Astrocyte (in vitro differentiated cells and primary cell): ENCODE data around the gene ALMS1. TPM values are rescaled to one million over a fixed set of nuclear protein-coding genes. Genes with fewer than 3 reads are reported as not detected.

ENCODE experiments used
- DNase-seq: peaks from one replicate; pipeline ENCODE4 v3.0.0-alpha.2; 2010; ENCODE audit warnings: low read depth
- FAIRE-seq: peaks from 2 replicates; lab custom pipeline; 2011; peaks lifted over from hg19 to GRCh38; lab: Jason Lieb, UNC
- H2AFZ ChIP-seq: 2 replicates; pipeline ENCODE4 v1.6.0; 2012; ENCODE audit warnings: low read depth, low read length, inconsistent platforms
- H3K27ac ChIP-seq: 2 replicates; pipeline ENCODE4 v1.5.1; 2011; ENCODE audit warnings: low read depth, low read length, inconsistent platforms
- H3K27me3 ChIP-seq: 2 replicates; pipeline ENCODE4 v1.6.0; 2011; ENCODE audit warnings: low read length, inconsistent platforms; ENCODE audit not compliant: insufficient read depth
- H3K36me3 ChIP-seq: 2 replicates; pipeline ENCODE4 v1.5.1; 2011; ENCODE audit warnings: low read length, inconsistent platforms; ENCODE audit not compliant: insufficient read depth
- H3K4me1 ChIP-seq: 2 replicates; pipeline ENCODE4 v1.5.1; 2011; ENCODE audit warnings: low read length, inconsistent platforms; ENCODE audit not compliant: insufficient read depth
- H3K4me2 ChIP-seq: 2 replicates; pipeline ENCODE4 v1.6.0; 2012; ENCODE audit warnings: low read length, inconsistent platforms
- H3K4me3 ChIP-seq: 2 replicates; pipeline ENCODE4 v1.5.1; 2011; ENCODE audit warnings: low read depth, mild to moderate bottlenecking, low read length, inconsistent platforms; ENCODE audit not compliant: insufficient read depth
- H3K79me2 ChIP-seq: 2 replicates; pipeline ENCODE4 v1.6.0; 2012; ENCODE audit warnings: mild to moderate bottlenecking, low read length, inconsistent platforms; ENCODE audit not compliant: insufficient read depth
- H3K9ac ChIP-seq: 2 replicates; pipeline ENCODE4 v1.6.0; 2012; ENCODE audit warnings: mild to moderate bottlenecking, low read length, inconsistent platforms
- H3K9me3 ChIP-seq: 2 replicates; pipeline ENCODE4 v1.5.1; 2012; ENCODE audit warnings: low read depth, mild to moderate bottlenecking, low read length, inconsistent platforms; ENCODE audit not compliant: insufficient read depth
- H4K20me1 ChIP-seq: 2 replicates; pipeline ENCODE4 v1.6.0; 2012; ENCODE audit warnings: low read length, inconsistent platforms; ENCODE audit not compliant: insufficient read depth
- H3K27ac Mint-ChIP-seq: one replicate; pipeline ENCODE4 v1.8.0; 2021; ENCODE audit warnings: mild to moderate bottlenecking, mixed read lengths; ENCODE audit not compliant: unreplicated experiment
- H3K27me3 Mint-ChIP-seq: one replicate; pipeline ENCODE4 v1.8.0; 2021; ENCODE audit warnings: low read depth, mixed read lengths; ENCODE audit not compliant: unreplicated experiment
- H3K36me3 Mint-ChIP-seq: one replicate; pipeline ENCODE4 v1.8.0; 2021; ENCODE audit warnings: low read depth, mixed read lengths; ENCODE audit not compliant: unreplicated experiment
- H3K4me1 Mint-ChIP-seq: one replicate; pipeline ENCODE4 v1.8.0; 2021; ENCODE audit warnings: low read depth, mixed read lengths; ENCODE audit not compliant: unreplicated experiment
- H3K4me3 Mint-ChIP-seq: one replicate; pipeline ENCODE4 v1.8.0; 2021; ENCODE audit warnings: mild to moderate bottlenecking, moderate library complexity, mixed read lengths; ENCODE audit not compliant: unreplicated experiment
- H3K9me3 Mint-ChIP-seq: one replicate; pipeline ENCODE4 v1.8.0; 2021; ENCODE audit warnings: mild to moderate bottlenecking, mixed read lengths; ENCODE audit not compliant: unreplicated experiment
- CTCF ChIP-seq: IDR thresholded peaks from 2 replicates; pipeline ENCODE4 v1.5.1; 2011; ENCODE audit warnings: low read depth, mild to moderate bottlenecking, inconsistent platforms, low read length, moderate library complexity; ENCODE audit not compliant: insufficient read depth
- EZH2 ChIP-seq: IDR thresholded peaks from 2 replicates; pipeline ENCODE4 v1.6.1; 2012; ENCODE audit warnings: mild to moderate bottlenecking, low read length, inconsistent platforms; ENCODE audit not compliant: insufficient read depth
- total RNA-seq: library from RNA; stranded (reverse); gene quantifications from 2 replicates; pipeline ENCODE4 v1.2.1, GENCODE V29; 2021

ALMS1 gene
- total RNA-seq, 1 donor from 2014 or later = 14.6 TPM

GRCh38 chr2:73436019-73436418 lies 50.4 kb downstream of the ALMS1 start:
- Mint-ChIP-seq H3K27me3 (no peaks in the 10 kb centered on the region), H3K27ac (no peak overlapping the region), H3K4me3 (no peak overlapping the region), H3K36me3 (peaks cover 9% of the 10 kb centered on the region), H3K9me3 (peaks cover 2% of the 10 kb centered on the region), H3K4me1 (no peaks in the 10 kb centered on the region)
- Histone ChIP-seq H2AFZ (no peak overlapping the region), H3K4me2 (no peak overlapping the region), H3K9me3 (no peaks in the 10 kb centered on the region), H3K4me3 (no peak overlapping the region), H4K20me1 (no peaks in the 10 kb centered on the region), H3K79me2 (no peaks in the 10 kb centered on the region), H3K27ac (no peak overlapping the region), H3K9ac (no peak overlapping the region), H3K36me3 (peaks cover 6% of the 10 kb centered on the region), H3K27me3 (no peaks in the 10 kb centered on the region), H3K4me1 (no peaks in the 10 kb centered on the region)
- peak; percentile 71 for FAIRE-seq
- DNase-seq = no peak
- TF ChIP-seq CTCF = no peak
- no peak for TF ChIP-seq EZH2

- no peak for DNase-seq
- Histone ChIP-seq H3K4me3 (no peak overlapping the region), H3K36me3 (peaks cover 2% of the 10 kb centered on the region), H3K27me3 (no peaks in the 10 kb centered on the region), H3K4me1 (no peaks in the 10 kb centered on the region), H3K4me2 (no peak overlapping the region), H2AFZ (no peak overlapping the region), H3K79me2 (no peaks in the 10 kb centered on the region), H3K9me3 (no peaks in the 10 kb centered on the region), H3K9ac (no peak overlapping the region), H4K20me1 (no peaks in the 10 kb centered on the region), H3K27ac (no peak overlapping the region)
- Mint-ChIP-seq H3K27ac (no peak overlapping the region), H3K4me1 (no peaks in the 10 kb centered on the region), H3K36me3 (peaks cover 15% of the 10 kb centered on the region), H3K27me3 (no peaks in the 10 kb centered on the region), H3K9me3 (no peaks in the 10 kb centered on the region), H3K4me3 (no peak overlapping the region)
- TF ChIP-seq CTCF (no peak), EZH2 (no peak)
- no peak for FAIRE-seq
Measured at GRCh38 chr2:73444202-73444601, 58.6 kb downstream of the ALMS1 start.

- no peaks in the 10 kb centered on the region for H3K9me3 Mint-ChIP-seq
- no peak overlapping the region for H3K27ac Mint-ChIP-seq
- H3K27me3 Mint-ChIP-seq = no peaks in the 10 kb centered on the region
Measured at GRCh38 chr2:73448856-73449255, 63.2 kb downstream of the ALMS1 start.

More at GRCh38 chr2:73448856-73449255, 63.2 kb downstream of the ALMS1 start:
- Histone ChIP-seq H3K4me3 (no peak overlapping the region), H4K20me1 (no peaks in the 10 kb centered on the region), H2AFZ (no peak overlapping the region), H3K27me3 (no peaks in the 10 kb centered on the region), H3K36me3 (peaks cover 19% of the 10 kb centered on the region), H3K4me2 (no peak overlapping the region), H3K27ac (no peak overlapping the region), H3K79me2 (no peaks in the 10 kb centered on the region), H3K9ac (no peak overlapping the region), H3K4me1 (no peaks in the 10 kb centered on the region), H3K9me3 (no peaks in the 10 kb centered on the region)
- FAIRE-seq = no peak
- no peaks in the 10 kb centered on the region for H3K4me1 Mint-ChIP-seq
- no peak overlapping the region for H3K4me3 Mint-ChIP-seq
- no peak for DNase-seq
- H3K36me3 Mint-ChIP-seq = peaks cover 43% of the 10 kb centered on the region
- TF ChIP-seq CTCF = no peak
- no peak for TF ChIP-seq EZH2
